ENCODE data around the gene SCRG1.

The SCRG1 gene

GRCh38 chr4:173398779-173399415 is at the start of gene SCRG1:
Gene SCRG1 (minus strand): TSS chr4:173399116. CDS start chr4:173391414, 7,702 bp downstream.
- no peak for DNase-seq (ENCODE audit: low read depth in 2 of 2)

GRCh38 chr4:173448103-173448502 is 49.2 kb upstream of the SCRG1 start:
- DNase-seq (ENCODE audit: low read depth in 2 of 2): no peak

GRCh38 chr4:173446416-173446815 is 47.5 kb upstream of the SCRG1 start:
- no peak for DNase-seq (ENCODE audit: low read depth in 2 of 2)

- no peak for DNase-seq (ENCODE audit: low read depth in 2 of 2)
These were observed 44.2 kb upstream of the SCRG1 start for GRCh38 chr4:173443121-173443520.

GRCh38 chr4:173442223-173442932 is 43.5 kb upstream of the SCRG1 start:
- no peak for DNase-seq (ENCODE audit: low read depth in 2 of 2)

GRCh38 chr4:173440888-173441287 is 42.0 kb upstream of the SCRG1 start:
- DNase-seq (ENCODE audit: low read depth in 2 of 2): no peak

- no peak for DNase-seq (ENCODE audit: low read depth in 2 of 2)
These were observed 37.9 kb upstream of the SCRG1 start for GRCh38 chr4:173436771-173437265.

GRCh38 chr4:173436149-173436579 is 37.2 kb upstream of the SCRG1 start:
- no peak for DNase-seq (ENCODE audit: low read depth in 2 of 2)

GRCh38 chr4:173434231-173434630 is 35.3 kb upstream of the SCRG1 start:
- DNase-seq (ENCODE audit: low read depth in 2 of 2): no peak

- no peak for DNase-seq (ENCODE audit: low read depth in 2 of 2)
These were observed 34.5 kb upstream of the SCRG1 start for GRCh38 chr4:173433447-173433846.

- DNase-seq (ENCODE audit: low read depth in 2 of 2): no peak
These were observed 33.5 kb upstream of the SCRG1 start for GRCh38 chr4:173432430-173432829.

GRCh38 chr4:173426064-173426463 is 27.1 kb upstream of the SCRG1 start:
- no peak for DNase-seq (ENCODE audit: low read depth in 2 of 2)

- no peak for DNase-seq (ENCODE audit: low read depth in 2 of 2)
These were observed 26.2 kb upstream of the SCRG1 start for GRCh38 chr4:173424899-173425805.

- no peak for DNase-seq (ENCODE audit: low read depth in 2 of 2)
These were observed 21.9 kb upstream of the SCRG1 start for GRCh38 chr4:173420801-173421200.

GRCh38 chr4:173420324-173420752 is 21.4 kb upstream of the SCRG1 start:
- no peak for DNase-seq (ENCODE audit: low read depth in 2 of 2)

- no peak for DNase-seq (ENCODE audit: low read depth in 2 of 2)
These were observed 19.7 kb upstream of the SCRG1 start for GRCh38 chr4:173418639-173419038.

- DNase-seq (ENCODE audit: low read depth in 2 of 2): no peak
These were observed 18.9 kb upstream of the SCRG1 start for GRCh38 chr4:173417833-173418232.

- DNase-seq (ENCODE audit: low read depth in 2 of 2): no peak
These were observed 17.2 kb upstream of the SCRG1 start for GRCh38 chr4:173415885-173416653.

GRCh38 chr4:173415092-173415491 is 16.2 kb upstream of the SCRG1 start:
- no peak for DNase-seq (ENCODE audit: low read depth in 2 of 2)

- DNase-seq (ENCODE audit: low read depth in 2 of 2): no peak
These were observed 15.5 kb upstream of the SCRG1 start for GRCh38 chr4:173414456-173414855.

- no peak for DNase-seq (ENCODE audit: low read depth in 2 of 2)
These were observed 14.1 kb upstream of the SCRG1 start for GRCh38 chr4:173413036-173413435.

Data from stimulated activated CD8-positive, alpha-beta memory T cell treated with anti-CD3 and anti-CD28 coated beads, Interleukin-15, amount 100 ng/mL, for 4 hours (primary cell).